LoVo (cell line): ENCODE data around the gene SEC14L3.
"Not testable (repeated sequence)": the region's sequence is repeated elsewhere in the genome, so short reads cannot be mapped to it uniquely, and the experiment has no call there.

Experiments used
- DNase-seq: peaks from one replicate; pipeline ENCODE4 v3.0.0-alpha.2; 2016; ENCODE audit warnings: low spot score

The SEC14L3 gene

GRCh38 chr22:30486118-30486517, 14.3 kb upstream of the SEC14L3 start:
- no peak for DNase-seq

- peak; percentile 64 for DNase-seq
Measured at GRCh38 chr22:30485362-30485988, 13.7 kb upstream of the SEC14L3 start.

- DNase-seq: no peak
Measured at GRCh38 chr22:30483169-30483568, 11.4 kb upstream of the SEC14L3 start.

- DNase-seq: no peak
Measured at GRCh38 chr22:30481711-30482110, 9.9 kb upstream of the SEC14L3 start.

- DNase-seq: no peak
Measured at GRCh38 chr22:30479981-30480380, 8.2 kb upstream of the SEC14L3 start.

GRCh38 chr22:30474683-30475424, 3.0 kb upstream of the SEC14L3 start:
- no peak for DNase-seq

- DNase-seq: no peak
Measured at GRCh38 chr22:30474121-30474520, 2.3 kb upstream of the SEC14L3 start.

- DNase-seq: no peak
Measured at GRCh38 chr22:30472994-30473720, 1.3 kb upstream of the SEC14L3 start.

- no peak for DNase-seq
Measured at GRCh38 chr22:30470655-30471054, 1.2 kb downstream of the SEC14L3 start.

GRCh38 chr22:30469165-30469564, 2.7 kb downstream of the SEC14L3 start:
- no peak for DNase-seq

GRCh38 chr22:30460555-30460954, 11.3 kb downstream of the SEC14L3 start:
- DNase-seq: not testable (repeated sequence)

- no peak for DNase-seq
Measured at GRCh38 chr22:30460147-30460546, 11.7 kb downstream of the SEC14L3 start.

GRCh38 chr22:30459181-30460052, 12.4 kb downstream of the SEC14L3 start:
- no peak for DNase-seq

- DNase-seq: no peak
Measured at GRCh38 chr22:30457981-30458380, 13.8 kb downstream of the SEC14L3 start.

GRCh38 chr22:30455075-30455840, 16.6 kb downstream of the SEC14L3 start:
- DNase-seq: no peak

GRCh38 chr22:30453731-30454510, 17.9 kb downstream of the SEC14L3 start:
- DNase-seq: no peak

- no peak for DNase-seq
Measured at GRCh38 chr22:30452861-30453260, 19.0 kb downstream of the SEC14L3 start.

GRCh38 chr22:30451488-30451887, 20.3 kb downstream of the SEC14L3 start:
- not testable (repeated sequence) for DNase-seq

- DNase-seq: no peak
Measured at GRCh38 chr22:30447656-30448055, 24.2 kb downstream of the SEC14L3 start.

- DNase-seq: no peak
Measured at GRCh38 chr22:30445438-30446145, 26.2 kb downstream of the SEC14L3 start.
